ENCODE results near the gene WWOX.

GRCh38 chr16:78307824-78308528 is 208.5 kb downstream of the WWOX start:
- TF ChIP-seq, protein P1, sequence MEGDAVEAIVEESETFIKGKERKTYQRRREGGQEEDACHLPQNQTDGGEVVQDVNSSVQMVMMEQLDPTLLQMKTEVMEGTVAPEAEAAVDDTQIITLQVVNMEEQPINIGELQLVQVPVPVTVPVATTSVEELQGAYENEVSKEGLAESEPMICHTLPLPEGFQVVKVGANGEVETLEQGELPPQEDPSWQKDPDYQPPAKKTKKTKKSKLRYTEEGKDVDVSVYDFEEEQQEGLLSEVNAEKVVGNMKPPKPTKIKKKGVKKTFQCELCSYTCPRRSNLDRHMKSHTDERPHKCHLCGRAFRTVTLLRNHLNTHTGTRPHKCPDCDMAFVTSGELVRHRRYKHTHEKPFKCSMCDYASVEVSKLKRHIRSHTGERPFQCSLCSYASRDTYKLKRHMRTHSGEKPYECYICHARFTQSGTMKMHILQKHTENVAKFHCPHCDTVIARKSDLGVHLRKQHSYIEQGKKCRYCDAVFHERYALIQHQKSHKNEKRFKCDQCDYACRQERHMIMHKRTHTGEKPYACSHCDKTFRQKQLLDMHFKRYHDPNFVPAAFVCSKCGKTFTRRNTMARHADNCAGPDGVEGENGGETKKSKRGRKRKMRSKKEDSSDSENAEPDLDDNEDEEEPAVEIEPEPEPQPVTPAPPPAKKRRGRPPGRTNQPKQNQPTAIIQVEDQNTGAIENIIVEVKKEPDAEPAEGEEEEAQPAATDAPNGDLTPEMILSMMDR (IDR thresholded peaks at IDR 0.05), result no peak
- TF ChIP-seq POLR2AphosphoS5 (IDR thresholded peaks at IDR 0.05), result no peak
